C4-2B (cell line): Measurements from ENCODE around the gene TEX13C.

Source experiments
- CTCF ChIP-seq: fragments of 450-650 bp; conservative IDR thresholded peaks from 2 replicates; pipeline ENCODE4 v1.5.1; 2017; ENCODE audit warnings: mild to moderate bottlenecking
- ZFX ChIP-seq: fragments of 450-650 bp; IDR thresholded peaks from 2 replicates; pipeline ENCODE4 v1.6.1; 2017

GRCh38 chrX:125319646-125320521 is at the start of gene TEX13C:
- TF ChIP-seq CTCF = no peak
- no peak for TF ChIP-seq ZFX
